ENCODE data around the gene LSM10.

The LSM10 gene

DNA sequence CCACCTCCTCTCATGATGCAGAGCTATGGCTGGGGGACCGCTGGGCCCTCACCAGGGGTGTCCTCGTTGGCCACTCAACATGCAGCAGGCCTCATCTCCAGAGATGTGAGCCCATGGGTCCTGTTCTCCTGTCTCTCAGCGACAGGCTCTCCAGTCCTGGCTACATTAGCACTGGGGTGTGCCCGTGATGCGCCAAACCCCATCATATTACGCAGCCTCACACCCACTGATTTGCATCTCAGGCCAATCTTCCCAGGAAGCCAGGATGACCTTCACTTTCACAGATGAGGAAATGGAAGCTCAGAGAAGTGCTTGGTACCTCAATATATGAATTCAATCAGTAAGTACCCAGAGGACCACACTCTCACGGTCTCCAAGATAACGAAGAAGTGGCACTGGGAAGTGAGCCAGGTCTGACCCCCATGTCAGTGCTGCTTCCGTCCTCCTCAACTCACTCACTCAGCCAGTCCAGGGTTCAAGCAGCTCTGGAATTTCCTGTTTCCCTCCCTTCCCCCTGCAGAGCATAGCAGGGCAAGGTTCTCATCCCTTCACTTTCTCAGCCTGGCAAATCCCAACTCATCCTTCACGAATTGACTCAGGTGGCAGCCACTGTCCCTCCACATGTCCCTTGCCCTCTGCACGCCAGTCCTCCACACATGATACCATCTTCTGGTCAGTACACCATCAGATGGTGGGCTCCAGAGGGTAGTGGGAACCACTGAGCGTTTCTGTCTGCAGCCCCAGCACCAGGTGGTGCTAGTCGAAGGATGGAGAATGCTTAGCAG, 45.4 kb downstream of the LSM10 start:
- Histone ChIP-seq H3K4me3 (ENCODE audit: extremely low read depth, insufficient read depth, low read length, poor library complexity, severe bottlenecking) (no peak overlapping the region), H3K36me3 (ENCODE audit: control insufficient read depth, insufficient read depth, low read length) (peaks cover 77% of the 10 kb centered on the region), H3K9me3 (ENCODE audit: control insufficient read depth, low read length) (no peaks in the 10 kb centered on the region), H3K4me1 (ENCODE audit: control insufficient read depth, insufficient read depth, low read length, poor library complexity, severe bottlenecking) (peaks cover 53% of the 10 kb centered on the region), H3K27ac (ENCODE audit: low read depth, low read length, severe bottlenecking) (peak overlapping the region; percentile 97)
- 85 to 89% methylated on average over 12 of the region's 13 CpGs for WGBS, 2 experiments (ENCODE audit: insufficient coverage in 2 of 2)

DNA sequence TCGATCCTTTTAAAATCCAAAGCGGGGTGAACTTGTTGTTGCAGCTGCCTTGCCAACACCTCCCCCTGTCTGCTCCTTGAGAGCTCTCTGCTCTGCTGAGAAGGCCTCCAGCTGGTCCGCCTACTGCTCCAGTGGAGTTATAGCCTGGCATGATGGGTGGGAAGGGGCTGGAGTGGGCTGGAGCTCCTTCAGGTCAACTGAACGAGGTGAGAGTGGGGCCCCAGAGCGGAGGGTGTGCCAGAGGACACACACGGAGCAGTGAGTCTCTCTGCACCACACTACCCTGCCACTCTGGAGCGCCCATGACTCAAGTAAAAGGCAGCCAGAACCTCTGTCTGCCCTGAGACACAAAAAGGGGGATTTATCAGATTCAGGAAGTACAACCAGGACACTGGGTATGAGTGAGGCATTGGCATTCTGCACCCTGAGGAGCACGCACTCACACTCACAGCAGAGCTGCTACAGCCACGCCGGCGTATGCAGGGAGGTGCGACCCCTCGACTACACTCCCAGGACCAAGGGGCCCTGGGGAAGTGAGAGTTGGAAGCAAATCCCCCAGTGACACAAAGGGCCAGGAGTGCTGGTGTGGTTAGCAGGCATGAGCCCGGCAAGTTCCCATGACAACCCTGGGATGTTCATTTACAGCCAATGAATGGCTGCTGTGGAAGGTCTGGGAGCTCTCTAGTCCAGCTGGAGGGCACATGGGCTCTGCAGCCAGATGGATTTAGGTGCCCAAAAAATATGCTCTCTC, 46.3 kb downstream of the LSM10 start:
- peaks cover 78% of the 10 kb centered on the region for H3K36me3 ChIP-seq (ENCODE audit: control insufficient read depth, insufficient read depth, low read length)

DNA sequence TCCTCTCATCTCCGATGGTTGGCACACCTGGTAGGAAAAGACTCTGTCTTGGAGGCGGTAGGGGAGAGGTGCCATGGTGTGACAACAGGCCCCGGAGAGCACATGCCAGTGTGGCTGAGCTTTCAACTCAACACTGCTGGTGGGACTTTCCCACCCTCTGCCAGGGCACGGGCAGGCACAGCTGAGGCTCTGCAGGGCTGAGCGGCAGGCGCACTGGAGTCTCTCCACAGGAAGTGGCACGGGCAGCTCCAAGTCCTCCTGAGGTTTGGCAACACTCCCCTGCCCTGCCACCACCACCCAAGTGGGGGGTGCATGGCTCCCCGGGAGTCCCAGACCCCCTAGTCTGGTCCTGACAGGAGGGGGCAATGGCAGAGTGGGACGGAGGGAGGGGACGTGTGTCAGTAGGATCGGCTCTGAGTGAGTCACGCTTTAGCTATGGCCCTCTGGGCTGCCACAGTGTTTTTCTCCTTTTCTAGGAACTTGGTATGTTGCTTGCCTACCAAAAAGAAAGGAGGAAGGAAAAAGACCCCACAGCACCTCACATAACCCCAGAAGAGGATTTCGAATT, 47.0 kb downstream of the LSM10 start:
- WGBS, 2 experiments (ENCODE audit: insufficient coverage in 2 of 2), result 83 to 87% methylated on average over 8 to 12 of the region's 13 CpGs
- Histone ChIP-seq H3K4me1 (ENCODE audit: control insufficient read depth, insufficient read depth, low read length, poor library complexity, severe bottlenecking) (peaks cover 53% of the 10 kb centered on the region), H3K9me3 (ENCODE audit: control insufficient read depth, low read length) (no peaks in the 10 kb centered on the region), H3K27ac (ENCODE audit: low read depth, low read length, severe bottlenecking) (peak overlapping the region; percentile 97), H3K36me3 (ENCODE audit: control insufficient read depth, insufficient read depth, low read length) (peaks cover 78% of the 10 kb centered on the region), H3K4me3 (ENCODE audit: extremely low read depth, insufficient read depth, low read length, poor library complexity, severe bottlenecking) (peak overlapping the region; percentile 9)

More for the DNA sequence above, 46.3 kb downstream of the LSM10 start:
- peaks cover 53% of the 10 kb centered on the region for H3K4me1 ChIP-seq (ENCODE audit: control insufficient read depth, insufficient read depth, low read length, poor library complexity, severe bottlenecking)
- H3K27ac ChIP-seq (ENCODE audit: low read depth, low read length, severe bottlenecking), result peak overlapping the region; percentile 97
- H3K9me3 ChIP-seq (ENCODE audit: control insufficient read depth, low read length), result no peaks in the 10 kb centered on the region
- peak overlapping the region; percentile 9 for H3K4me3 ChIP-seq (ENCODE audit: extremely low read depth, insufficient read depth, low read length, poor library complexity, severe bottlenecking)
- WGBS, 2 experiments (ENCODE audit: insufficient coverage in 2 of 2), result 79 to 85% methylated on average over 11 to 14 of the region's 14 CpGs

DNA sequence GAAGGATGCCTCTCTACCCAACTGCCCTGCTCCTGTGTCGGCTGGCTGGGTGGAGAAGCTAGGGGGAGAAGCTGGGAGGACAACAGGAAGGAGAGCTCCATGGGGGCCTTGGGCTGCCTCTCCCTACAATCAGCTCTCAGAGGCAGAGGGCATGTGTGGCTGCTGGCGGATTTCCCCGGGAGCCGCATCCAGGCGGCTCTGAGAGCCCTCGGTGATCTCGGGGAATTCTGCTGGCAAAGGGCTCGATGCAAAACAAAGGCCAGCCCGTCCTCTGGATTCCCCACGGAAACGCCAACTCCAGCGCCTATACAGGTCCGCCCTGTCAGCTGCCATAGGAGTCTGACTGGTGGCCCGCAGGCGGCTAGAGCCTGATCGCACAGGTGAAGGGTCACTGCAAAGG, 47.9 kb downstream of the LSM10 start:
- H3K27ac ChIP-seq (ENCODE audit: low read depth, low read length, severe bottlenecking), result peak overlapping the region; percentile 97
- no peak overlapping the region for H3K4me3 ChIP-seq (ENCODE audit: extremely low read depth, insufficient read depth, low read length, poor library complexity, severe bottlenecking)
- H3K4me1 ChIP-seq (ENCODE audit: control insufficient read depth, insufficient read depth, low read length, poor library complexity, severe bottlenecking), result peaks cover 51% of the 10 kb centered on the region
- WGBS, 2 experiments (ENCODE audit: insufficient coverage in 2 of 2), result 94 to 96% methylated on average over 15 of the region's 16 CpGs
- H3K9me3 ChIP-seq (ENCODE audit: control insufficient read depth, low read length), result no peaks in the 10 kb centered on the region
- H3K36me3 ChIP-seq (ENCODE audit: control insufficient read depth, insufficient read depth, low read length), result peaks cover 78% of the 10 kb centered on the region

DNA sequence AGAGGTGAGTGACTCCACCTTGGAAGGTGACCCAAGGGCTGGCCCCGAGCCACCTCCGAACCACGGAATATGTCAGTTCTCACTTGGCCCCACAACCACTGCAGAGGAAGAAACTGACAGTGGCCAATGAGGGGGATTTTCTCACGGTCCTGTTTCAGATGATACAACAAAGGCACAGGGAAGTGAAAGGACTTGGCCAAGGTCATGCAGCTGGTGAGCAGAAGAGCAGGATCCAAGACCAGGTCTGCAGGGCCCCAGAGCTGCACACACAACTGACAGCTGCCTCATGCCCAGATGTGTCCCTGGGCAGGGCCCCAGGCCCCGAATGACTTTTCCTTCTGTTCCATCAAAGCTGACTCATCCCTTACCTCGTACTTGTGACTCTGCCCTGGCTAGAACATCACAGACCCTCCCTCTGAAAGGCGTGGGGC, 48.5 kb downstream of the LSM10 start:
- Histone ChIP-seq H3K36me3 (ENCODE audit: control insufficient read depth, insufficient read depth, low read length) (peaks cover 78% of the 10 kb centered on the region), H3K27ac (ENCODE audit: low read depth, low read length, severe bottlenecking) (no peak overlapping the region), H3K4me1 (ENCODE audit: control insufficient read depth, insufficient read depth, low read length, poor library complexity, severe bottlenecking) (peaks cover 50% of the 10 kb centered on the region), H3K9me3 (ENCODE audit: control insufficient read depth, low read length) (no peaks in the 10 kb centered on the region), H3K4me3 (ENCODE audit: extremely low read depth, insufficient read depth, low read length, poor library complexity, severe bottlenecking) (no peak overlapping the region)
- 89 to 94% methylated on average over 3 to 4 of the region's 7 CpGs for WGBS, 2 experiments (ENCODE audit: insufficient coverage in 2 of 2)

DNA sequence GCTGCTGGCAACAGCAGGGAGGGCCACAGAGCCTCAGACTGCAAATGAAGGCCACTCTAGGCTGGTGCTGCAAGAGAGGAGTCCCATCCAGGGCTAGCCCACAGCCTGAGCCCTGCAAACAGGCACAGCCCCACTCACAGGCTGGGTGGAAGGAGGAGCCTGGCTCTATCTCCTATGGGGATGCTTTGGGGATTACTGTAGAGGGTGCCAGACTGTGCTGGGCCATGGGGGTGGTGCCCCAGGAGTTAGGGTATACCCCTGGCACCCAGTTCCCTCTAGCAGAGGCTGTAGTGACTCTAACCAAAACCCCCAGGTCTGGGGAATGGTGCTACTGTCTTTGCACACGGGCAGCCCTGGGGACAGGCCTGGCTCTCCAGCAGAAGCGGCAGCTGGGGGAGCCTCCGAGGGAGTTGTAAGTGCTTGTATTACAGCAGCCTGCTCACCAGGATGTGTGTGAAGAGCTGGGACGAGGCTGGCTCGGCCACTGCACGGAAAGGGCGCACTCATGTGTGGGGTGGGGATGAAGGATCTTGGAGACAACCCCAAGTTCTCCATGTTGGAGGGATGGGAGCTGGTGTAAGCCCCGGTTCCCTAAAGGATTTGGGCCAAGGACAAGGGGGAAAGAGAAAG, 50.9 kb downstream of the LSM10 start:
- H3K9me3 ChIP-seq (ENCODE audit: control insufficient read depth, low read length), result no peaks in the 10 kb centered on the region
- H3K4me1 ChIP-seq (ENCODE audit: control insufficient read depth, insufficient read depth, low read length, poor library complexity, severe bottlenecking), result peaks cover 28% of the 10 kb centered on the region
- H3K4me3 ChIP-seq (ENCODE audit: extremely low read depth, insufficient read depth, low read length, poor library complexity, severe bottlenecking), result no peak overlapping the region
- H3K27ac ChIP-seq (ENCODE audit: low read depth, low read length, severe bottlenecking), result no peak overlapping the region
- peaks cover 74% of the 10 kb centered on the region for H3K36me3 ChIP-seq (ENCODE audit: control insufficient read depth, insufficient read depth, low read length)
- 95 to 96% methylated on average over 6 to 8 of the region's 8 CpGs for WGBS, 2 experiments (ENCODE audit: insufficient coverage in 2 of 2)

DNA sequence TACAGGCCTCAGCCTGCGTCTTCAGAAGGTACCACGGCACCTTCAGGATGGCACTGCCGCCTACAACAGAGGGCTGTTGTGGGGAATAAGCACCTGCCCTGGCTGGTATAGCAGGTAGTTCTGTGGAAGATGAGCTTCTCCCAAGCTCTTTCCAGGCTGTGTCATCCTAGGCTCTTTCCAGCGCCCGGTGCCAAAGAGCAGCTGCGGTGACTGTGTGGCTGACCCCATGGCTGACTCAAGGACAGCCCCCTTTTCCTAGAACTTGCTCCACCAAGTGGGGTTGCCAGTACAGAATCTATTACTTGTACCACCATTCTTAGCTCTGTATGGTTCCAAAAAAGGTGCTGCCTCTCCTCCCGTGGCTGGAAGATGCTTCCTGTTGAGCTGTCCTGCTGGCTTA, 52.4 kb downstream of the LSM10 start:
- Histone ChIP-seq H3K27ac (ENCODE audit: low read depth, low read length, severe bottlenecking) (no peak overlapping the region), H3K4me1 (ENCODE audit: control insufficient read depth, insufficient read depth, low read length, poor library complexity, severe bottlenecking) (peaks cover 14% of the 10 kb centered on the region)
- 93 to 98% methylated on average over 4 to 7 of the region's 7 CpGs for WGBS, 2 experiments (ENCODE audit: insufficient coverage in 2 of 2)

DNA sequence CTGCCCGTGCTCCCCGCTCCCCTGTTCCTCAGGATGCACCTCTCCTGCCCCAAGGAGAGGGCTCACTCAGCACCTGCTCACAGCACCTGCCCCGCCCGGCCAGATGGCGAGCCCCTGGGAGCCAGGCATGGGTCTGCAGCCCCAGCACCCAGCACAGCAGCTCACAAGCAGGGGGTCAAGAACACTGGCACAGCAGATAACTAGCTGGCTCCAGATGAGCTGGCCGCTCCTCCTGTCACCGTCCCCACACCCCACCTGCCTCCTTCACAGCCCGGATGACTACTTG, 53.4 kb downstream of the LSM10 start:
- Histone ChIP-seq H3K36me3 (ENCODE audit: control insufficient read depth, insufficient read depth, low read length) (peaks cover 82% of the 10 kb centered on the region), H3K27ac (ENCODE audit: low read depth, low read length, severe bottlenecking) (no peak overlapping the region), H3K4me3 (ENCODE audit: extremely low read depth, insufficient read depth, low read length, poor library complexity, severe bottlenecking) (no peak overlapping the region), H3K9me3 (ENCODE audit: control insufficient read depth, low read length) (no peaks in the 10 kb centered on the region), H3K4me1 (ENCODE audit: control insufficient read depth, insufficient read depth, low read length, poor library complexity, severe bottlenecking) (peaks cover 5% of the 10 kb centered on the region)
- 84 to 100% methylated on average over 5 to 7 of the region's 8 CpGs for WGBS, 2 experiments (ENCODE audit: insufficient coverage in 2 of 2)

More for the DNA sequence above, 52.4 kb downstream of the LSM10 start:
- H3K36me3 ChIP-seq (ENCODE audit: control insufficient read depth, insufficient read depth, low read length), result peaks cover 80% of the 10 kb centered on the region
- H3K9me3 ChIP-seq (ENCODE audit: control insufficient read depth, low read length), result no peaks in the 10 kb centered on the region
- H3K4me3 ChIP-seq (ENCODE audit: extremely low read depth, insufficient read depth, low read length, poor library complexity, severe bottlenecking), result no peak overlapping the region

DNA sequence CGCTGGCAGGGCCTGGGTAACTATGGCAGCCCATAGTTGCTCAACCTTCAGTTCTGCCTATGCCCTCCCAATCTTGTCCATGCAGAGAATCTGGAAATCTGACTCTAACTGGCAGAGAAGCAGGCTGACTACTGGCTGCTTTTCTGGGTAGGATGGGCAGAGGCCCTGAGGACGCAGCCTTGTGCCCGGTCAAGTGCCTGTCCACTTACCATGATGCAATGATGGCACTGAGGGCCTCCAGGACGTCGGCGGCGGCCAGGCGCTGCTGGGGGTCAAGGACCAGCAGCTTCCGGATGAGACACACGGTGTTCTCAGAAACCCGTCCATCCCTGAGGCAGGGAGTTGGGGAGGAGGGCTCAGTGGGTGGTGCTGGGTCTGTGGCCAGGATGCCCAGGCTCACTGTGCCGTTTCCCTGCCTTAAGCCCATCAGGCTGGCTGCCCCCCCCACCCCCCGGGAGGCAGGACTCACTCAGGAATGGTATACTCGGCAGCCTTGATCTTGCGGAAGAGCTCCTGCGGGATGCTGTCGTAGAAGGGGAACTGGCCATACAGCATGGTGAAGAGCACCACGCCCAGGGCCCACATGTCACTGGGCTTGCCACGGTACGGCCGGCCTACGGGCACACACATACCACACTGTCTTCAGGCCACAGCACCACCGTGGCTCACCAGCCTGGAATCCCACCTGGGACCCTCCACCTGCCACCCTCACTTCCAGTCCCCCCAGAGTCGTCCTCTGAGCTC, 53.9 kb downstream of the LSM10 start:
- peaks cover 77% of the 10 kb centered on the region for H3K36me3 ChIP-seq (ENCODE audit: control insufficient read depth, insufficient read depth, low read length)
- H3K4me1 ChIP-seq (ENCODE audit: control insufficient read depth, insufficient read depth, low read length, poor library complexity, severe bottlenecking), result peaks cover 5% of the 10 kb centered on the region
- 95 to 97% methylated on average over 18 to 20 of the region's 24 CpGs for WGBS, 2 experiments (ENCODE audit: insufficient coverage in 2 of 2)
- no peak overlapping the region for H3K4me3 ChIP-seq (ENCODE audit: extremely low read depth, insufficient read depth, low read length, poor library complexity, severe bottlenecking)
- no peaks in the 10 kb centered on the region for H3K9me3 ChIP-seq (ENCODE audit: control insufficient read depth, low read length)
- H3K27ac ChIP-seq (ENCODE audit: low read depth, low read length, severe bottlenecking), result no peak overlapping the region
